SK-N-DZ (cell line): ENCODE measurements around the gene CRKL.

Experiments used
- DNase-seq: peaks from one replicate; pipeline ENCODE4 v3.0.0-alpha.2; 2015; ENCODE audit warnings: low spot score

The CRKL gene

GRCh38 chr22:20995329-20996030, 78.3 kb downstream of the CRKL start:
- DNase-seq = no peak

- DNase-seq = no peak
Observed at GRCh38 chr22:20996031-20996410, 78.8 kb downstream of the CRKL start.

- no peak for DNase-seq
Observed at GRCh38 chr22:20996598-20997535, 79.7 kb downstream of the CRKL start.

GRCh38 chr22:20997536-20998257, 80.5 kb downstream of the CRKL start:
- no peak for DNase-seq

- DNase-seq = no peak
Observed at GRCh38 chr22:20998411-20999336, 81.5 kb downstream of the CRKL start.

GRCh38 chr22:20999350-21000206, 82.4 kb downstream of the CRKL start:
- DNase-seq = no peak

GRCh38 chr22:21000207-21000986, 83.2 kb downstream of the CRKL start:
- no peak for DNase-seq

GRCh38 chr22:21000987-21001600, 83.9 kb downstream of the CRKL start:
- no peak for DNase-seq

- peak; percentile 96 for DNase-seq
Observed at GRCh38 chr22:21001601-21002325, 84.6 kb downstream of the CRKL start, which contains the start of gene THAP7. THAP7 (minus strand) TSS chr22:21002118; CDS start chr22:21001911, 207 bp downstream.
